ENCODE results near the gene KCNQ1.

Gene KCNQ1

DNA sequence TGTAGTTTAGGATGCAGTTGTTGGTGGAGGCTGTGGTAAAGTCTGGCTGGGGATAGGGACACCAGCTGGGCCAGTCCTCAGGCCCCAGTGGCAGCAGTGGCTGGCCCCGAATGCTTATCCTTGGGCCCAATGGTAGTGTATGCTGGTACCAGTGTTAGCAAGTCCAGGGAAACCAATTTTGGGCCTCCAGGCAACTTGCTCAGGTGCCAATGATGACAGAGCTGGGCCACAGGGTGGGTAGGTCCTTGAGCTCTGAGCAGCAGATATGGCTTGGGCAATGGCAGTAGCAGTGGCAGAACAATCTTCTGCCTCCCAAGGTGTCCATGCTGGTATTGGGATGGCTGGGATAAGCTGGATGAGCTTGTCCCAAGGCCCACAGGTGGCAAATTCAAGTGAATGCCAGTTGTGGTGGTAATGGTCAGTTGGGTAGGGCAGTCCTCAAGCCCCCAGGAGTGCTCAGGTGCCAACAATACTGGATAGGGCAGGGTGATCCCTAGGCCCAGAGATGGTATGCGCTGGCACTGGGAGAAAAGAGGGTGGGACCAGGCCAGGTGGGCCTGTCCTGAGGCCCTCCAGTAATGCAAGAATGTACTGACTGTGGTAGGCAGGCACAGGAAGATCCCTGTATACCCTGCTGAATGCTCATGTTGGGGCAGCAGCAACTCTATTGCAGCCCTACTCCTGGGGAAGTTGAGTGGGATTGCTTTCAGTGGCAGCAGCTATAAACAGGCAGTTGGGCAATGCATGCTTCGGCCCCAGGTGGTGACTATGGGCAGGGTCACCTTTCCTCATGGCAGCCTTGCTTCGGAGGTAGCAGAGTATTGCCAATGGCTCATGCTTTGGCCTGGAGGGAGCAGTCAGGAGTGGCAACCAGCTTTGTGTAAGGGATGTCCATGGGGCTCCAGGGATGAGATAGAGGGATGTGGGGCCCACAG, 200.3 kb downstream of the KCNQ1 start:
- DNase-seq (ENCODE audit: low spot score) = no peak
- no peak for FAIRE-seq

DNA sequence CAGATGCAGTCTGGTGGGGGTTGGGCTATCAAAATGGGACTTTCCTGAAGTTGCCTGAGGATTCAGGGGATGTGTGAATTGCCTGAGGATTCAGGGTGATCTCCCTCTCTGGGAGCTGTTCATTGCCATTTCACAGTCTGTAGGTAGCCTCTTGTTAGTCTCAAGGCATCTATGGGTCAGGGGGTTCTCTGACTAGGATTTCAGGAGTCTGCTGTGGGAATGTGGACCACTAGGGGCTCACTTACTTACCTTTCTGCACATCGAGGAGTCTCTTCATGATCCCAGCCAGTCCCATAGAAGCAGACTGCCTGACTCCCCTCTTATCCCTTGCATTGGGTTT, 200.9 kb downstream of the KCNQ1 start:
- no peak for FAIRE-seq
- DNase-seq (ENCODE audit: low spot score) = no peak

DNA sequence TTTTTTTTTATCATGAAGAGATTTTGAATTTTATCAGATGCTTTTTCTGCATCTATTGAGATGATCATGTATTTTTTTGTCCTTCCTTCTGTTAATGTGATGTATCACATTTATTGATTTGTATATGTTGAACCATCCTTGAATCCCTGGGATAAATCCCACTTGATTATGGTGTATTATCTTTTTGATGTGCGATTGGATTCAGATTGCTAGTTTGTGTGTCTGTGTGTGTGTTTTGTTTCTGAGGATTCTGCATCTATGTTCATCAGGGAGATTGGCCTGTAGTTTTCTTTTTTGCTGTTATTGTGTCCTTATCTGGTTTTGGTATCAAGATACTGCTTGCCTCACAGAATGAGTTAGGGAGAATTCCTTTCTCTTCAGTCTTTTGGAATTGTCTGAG, 202.4 kb downstream of the KCNQ1 start:
- DNase-seq (ENCODE audit: low spot score) (no peak), FAIRE-seq (no peak)

DNA sequence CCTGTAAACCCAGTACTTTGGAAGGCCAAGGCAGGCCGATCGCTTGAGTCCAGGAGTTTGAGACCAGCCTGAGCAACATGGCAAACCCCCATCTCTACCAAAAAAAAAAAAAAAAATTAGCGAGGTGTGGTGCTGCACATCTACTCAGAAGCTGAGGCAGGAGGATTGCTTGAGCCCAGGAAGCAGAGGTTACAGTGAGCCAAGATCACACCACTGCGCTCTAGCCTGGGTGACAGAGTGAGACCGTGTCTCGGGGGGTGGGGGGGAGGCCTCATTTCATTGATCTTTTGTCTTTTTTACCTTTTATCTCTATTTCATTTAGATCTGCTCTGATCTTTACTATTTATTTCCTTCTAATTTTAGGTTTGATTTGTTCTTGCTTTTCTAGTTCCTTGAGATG, 203.1 kb downstream of the KCNQ1 start:
- FAIRE-seq = no peak

DNA sequence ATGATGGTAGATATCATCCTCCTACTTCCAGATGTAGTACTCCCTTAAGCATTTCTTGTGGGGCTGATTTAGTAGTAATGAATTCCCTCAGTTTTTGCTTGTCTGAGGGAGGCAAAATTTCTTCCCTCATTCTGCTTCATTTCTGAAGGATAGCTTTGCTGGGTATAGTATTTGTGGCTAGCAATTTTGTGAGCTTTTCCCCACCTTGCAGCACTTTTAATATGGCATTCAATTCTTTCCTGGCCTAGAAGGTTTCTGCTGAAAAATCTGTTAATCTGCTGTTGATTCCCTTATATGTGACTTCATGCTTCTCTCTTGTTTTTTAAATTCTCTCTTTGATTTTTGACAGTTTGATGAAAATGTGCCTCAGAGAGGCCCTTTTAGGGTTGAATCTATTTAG, 204.6 kb downstream of the KCNQ1 start:
- no peak for FAIRE-seq
- DNase-seq (ENCODE audit: low spot score) = no peak

More for the DNA sequence above, 203.1 kb downstream of the KCNQ1 start:
- DNase-seq (ENCODE audit: low spot score) = no peak

DNA sequence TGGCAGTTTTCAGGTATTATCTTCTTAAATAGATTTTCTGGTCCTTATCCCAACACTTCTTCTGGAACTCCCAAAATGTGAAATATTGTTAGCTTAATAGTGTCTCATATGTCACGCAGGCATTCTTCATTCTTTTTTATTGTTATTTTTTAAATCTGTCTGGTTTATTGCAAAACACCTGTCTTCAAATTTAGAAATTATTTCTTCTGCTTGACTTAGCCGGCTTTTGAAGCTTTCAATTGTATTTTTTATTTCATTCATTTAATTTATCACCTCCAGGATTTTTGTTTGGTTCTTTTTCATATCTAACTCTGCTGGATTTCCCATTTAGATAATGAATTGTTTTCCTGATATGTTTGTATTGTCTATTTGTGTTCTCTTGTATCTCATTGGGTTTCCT, 205.0 kb downstream of the KCNQ1 start:
- FAIRE-seq = no peak
- DNase-seq (ENCODE audit: low spot score) = no peak

DNA sequence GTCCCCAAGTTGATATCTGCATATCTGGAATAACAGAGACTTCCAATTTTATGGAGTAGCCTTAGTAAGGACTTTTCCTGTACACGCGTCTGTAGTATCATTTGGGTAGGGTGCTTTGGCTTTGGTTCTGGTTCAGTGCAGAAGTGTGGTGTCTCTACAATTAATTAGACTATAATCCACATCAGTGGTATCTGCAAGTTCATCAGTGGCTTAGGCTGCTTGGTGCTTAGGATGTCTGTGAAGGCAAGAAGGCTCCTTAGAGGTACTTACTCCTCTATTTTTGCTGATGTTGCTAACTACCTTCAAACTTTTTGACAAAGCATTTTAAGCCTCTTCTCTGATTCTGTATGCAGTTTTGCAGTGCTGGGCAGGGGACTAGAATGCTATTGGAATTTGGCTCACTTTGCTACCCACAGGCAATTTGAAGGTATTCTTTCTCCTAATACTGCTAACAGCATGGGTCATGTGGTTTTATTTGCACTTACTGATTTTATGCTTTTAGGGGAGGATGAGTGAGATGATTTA, 205.6 kb downstream of the KCNQ1 start:
- DNase-seq (ENCODE audit: low spot score) (no peak), FAIRE-seq (no peak)

DNA sequence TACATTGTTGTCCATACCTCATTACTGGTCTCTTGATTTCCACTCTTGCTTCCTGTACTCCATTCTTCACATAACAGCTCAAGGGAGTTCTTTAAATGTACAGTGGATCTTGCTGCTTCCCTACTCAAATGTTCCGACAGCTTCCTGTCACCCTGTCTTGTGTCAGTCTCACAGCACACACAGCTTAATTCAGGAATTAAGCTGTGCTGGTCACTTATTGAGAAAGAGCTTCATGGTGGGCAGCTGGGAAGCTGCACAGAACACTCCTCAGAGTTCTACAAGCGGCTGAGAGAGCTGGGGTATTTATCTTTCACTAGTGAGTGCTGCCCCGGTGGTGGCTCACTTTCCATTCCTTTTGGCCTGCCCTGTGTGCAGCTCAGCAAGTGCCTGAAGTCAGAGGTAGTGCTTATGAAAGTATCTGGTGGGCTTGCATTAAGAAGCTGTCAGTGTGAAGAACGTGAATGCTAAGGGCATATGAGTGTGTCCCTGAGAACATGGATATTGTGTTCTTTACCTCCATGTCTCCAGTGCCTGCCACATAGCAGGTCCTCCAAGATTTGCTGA, 206.3 kb downstream of the KCNQ1 start:
- no peak for DNase-seq (ENCODE audit: low spot score)
- no peak for FAIRE-seq

DNA sequence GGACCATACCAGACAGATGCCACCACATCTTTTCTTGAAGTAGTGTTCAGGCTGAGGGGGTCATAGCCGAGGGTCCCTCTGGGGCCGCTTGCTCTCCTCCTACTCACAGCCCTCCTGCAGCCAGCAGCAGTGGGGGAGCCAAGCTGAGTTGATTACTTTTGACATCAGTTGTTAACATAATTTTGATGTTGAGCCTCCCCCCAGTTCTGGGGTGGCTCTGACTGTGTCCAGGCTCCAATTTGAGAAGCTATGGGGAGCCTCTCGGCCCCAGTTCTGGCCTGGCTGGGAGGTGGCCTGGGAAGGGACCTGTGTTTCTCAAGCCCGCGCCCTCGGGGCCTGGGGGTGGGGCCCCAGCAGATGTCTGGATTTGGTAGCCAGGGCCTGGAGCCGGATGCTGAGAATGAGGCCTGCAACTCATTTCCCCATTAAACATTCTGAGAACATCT, 207.0 kb downstream of the KCNQ1 start:
- FAIRE-seq (no peak), DNase-seq (ENCODE audit: low spot score) (no peak)

DNA sequence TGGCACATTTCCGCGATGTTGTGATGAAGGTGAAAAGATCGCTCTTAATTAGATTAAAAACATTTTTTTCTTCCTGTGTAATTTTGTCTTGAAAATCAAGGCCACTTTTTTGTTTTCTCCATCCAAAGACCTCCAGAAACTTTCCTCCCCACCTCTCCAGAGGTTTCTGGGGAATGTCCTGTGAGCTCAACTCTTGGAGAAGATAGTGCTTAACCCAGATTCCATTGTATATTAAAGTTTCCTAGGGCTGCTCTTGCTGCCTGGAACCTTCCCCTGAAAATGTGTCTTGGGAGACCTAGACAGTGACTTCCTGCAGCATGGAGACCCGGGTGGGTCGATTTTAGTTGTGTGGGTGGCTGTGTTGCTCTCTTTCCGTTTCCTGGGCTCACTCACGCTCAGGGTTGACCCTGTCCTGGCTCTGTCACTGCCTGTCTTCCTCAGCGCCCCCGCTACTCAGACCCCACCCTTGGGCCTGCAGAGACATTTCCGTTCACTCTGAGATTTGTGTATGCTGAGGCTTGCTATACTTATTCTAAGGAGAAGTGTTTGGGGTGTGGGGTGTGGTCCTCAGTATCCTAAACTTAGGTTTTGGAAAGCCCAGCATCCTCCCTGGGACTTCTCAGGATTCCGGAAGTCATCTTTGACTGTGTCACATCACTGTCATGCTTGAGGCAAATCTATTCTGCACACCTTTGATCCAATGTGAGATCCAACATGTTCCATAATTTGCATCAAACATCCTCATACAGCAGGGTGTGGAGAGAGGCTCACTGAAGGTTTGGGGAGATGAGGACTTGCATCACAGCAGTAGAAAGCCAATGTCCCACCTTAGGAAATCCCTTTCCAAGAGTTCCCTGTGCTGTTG, 207.8 kb downstream of the KCNQ1 start:
- FAIRE-seq (no peak), DNase-seq (ENCODE audit: low spot score) (no peak)

DNA sequence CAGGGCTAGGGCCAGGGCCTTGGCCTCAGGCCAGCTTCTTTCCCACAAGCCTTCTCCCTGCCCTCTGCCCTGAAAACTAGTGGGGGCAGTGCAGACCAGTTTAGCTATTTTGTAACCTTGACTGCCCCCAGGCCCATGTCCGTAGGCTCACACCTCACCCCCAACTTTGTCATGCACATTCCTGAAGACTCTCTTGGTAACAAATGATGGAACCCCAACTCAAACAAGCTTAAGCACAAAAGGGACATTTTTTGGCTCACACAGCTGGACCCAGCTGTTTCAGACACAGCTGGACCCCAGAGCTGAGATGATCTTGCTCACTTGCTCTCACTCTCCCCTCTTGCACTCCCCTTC, 208.4 kb downstream of the KCNQ1 start:
- FAIRE-seq (no peak), DNase-seq (ENCODE audit: low spot score) (no peak)

DNA sequence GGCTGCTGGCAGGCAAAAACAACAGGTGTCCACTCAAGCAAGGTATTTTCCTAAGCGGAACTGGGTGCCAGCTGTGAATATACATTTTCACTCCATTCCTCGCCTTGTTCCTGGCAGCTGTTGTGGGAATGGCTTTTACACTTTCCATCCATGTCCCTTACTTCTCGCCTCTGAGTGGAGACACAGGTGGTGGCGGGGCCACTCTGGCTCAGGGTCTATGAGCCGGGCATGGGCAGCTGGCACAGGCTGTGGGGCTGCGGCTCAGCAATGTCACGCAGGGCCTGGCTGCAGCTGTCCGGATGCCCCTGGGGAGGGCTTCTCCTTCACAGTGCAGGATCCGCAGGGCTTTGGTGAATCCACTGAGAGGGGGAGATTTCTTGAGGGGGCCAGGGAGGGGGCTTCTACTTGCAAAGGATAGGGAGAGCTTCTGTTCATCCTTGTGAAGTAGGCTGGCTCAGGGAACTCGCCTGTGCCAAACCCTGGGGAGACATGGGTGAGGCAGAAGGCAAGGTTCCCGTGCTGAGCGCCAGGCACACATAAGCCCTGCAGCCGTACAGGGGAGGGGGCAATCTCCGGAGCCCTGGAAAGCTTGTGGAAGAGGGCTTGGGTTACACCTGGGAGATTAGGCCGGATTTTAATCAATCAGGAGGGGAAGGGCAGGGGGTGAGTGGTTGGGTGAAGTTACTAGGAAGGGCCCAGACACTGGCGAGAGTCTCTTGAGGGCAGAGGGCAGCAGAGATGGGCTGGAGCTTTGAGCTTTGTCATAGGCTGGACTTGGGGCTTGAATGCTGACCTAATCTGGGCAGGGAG, 209.3 kb downstream of the KCNQ1 start:
- FAIRE-seq (no peak), DNase-seq (ENCODE audit: low spot score) (no peak)

DNA sequence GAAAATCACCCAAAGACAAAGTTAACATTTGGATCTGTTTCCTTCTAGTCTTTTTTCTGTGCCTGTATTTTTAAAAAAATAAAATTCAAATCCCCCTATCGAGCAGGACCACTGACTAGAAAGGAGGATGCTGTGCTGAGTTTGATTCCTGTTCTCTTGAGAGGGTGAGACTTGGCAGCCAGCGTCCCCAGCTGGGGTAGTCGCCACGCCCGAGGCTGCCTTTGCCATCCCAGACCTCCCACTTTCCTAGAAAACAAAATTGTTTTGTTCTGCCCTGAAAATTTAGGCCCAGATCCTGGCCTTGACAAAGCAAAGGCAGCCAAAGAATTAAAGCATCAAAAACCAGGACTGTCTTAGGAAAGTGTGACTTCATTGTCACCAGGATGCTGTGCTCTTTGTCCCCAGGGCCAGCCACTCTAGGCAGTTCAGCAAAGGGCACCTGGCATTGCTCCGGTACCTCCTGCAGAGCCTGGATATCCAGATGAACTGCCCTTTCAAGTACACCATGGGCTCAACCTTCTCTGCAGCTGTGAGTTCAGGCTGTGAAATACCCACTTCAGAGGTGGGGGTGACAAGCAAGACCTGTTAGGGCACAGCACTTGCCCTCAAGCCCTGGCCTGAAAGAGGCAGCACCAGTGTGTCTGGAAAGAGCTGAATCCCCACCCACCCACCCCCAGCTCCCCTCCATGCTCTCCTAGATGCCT, 210.4 kb downstream of the KCNQ1 start:
- no peak for DNase-seq (ENCODE audit: low spot score)
- no peak for FAIRE-seq

DNA sequence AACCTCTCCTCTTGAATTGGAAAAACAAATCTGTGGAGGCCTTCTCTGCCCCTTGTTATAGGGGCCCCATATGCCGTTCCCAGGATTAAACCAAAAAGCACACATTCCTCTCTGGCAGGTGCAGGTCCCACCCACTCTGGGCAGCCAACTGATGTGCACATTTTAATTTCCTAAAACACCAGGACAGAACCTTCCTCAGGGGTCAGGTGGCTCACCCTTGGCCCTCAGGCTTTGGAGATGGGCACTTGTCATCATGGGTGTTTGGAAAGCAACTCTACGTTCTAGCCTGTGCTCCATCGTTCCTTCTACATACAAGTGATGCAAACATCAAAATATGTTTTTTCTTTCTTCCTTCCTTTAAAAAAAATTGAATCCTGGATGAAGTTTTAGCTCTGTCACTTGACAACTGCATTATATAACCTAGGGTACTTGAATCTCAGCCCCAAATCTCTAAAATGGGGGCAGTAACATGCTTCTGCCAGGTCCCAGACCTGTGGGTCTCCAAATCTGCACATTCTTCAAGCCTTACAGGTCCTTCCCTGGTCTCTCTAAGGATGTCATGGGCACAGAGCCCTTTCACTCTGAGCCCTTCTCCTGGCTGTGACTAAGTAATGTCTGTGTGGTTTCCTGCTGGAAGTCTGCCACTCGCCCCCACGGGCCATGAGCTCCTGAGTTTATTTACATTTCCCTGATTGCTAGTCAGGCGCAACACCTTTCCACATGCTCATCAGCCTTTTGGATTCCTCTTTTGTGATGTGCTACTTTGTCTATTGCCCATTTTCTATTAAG, 211.2 kb downstream of the KCNQ1 start:
- DNase-seq (ENCODE audit: low spot score) = peak; percentile 72
- no peak for FAIRE-seq

DNA sequence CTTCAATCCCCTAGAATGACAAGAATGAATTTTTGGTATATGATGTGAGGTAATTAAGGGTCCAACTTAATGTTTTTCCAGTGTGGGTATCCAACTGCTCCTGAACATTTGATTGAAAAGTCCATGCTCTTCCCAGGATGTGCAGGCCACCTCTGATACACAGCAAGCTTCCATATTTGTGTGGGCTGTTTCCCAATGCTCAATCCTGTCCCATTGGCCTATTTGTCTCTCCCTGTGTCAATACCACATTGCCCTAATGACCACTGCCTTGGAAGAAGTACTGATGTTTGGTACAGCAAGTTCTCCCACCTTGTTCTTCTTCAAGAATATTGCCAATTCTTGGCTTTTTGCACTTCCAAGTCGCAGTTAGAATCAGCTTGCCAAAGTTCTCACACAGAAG, 212.1 kb downstream of the KCNQ1 start:
- FAIRE-seq (no peak), DNase-seq (ENCODE audit: low spot score) (no peak)

DNA sequence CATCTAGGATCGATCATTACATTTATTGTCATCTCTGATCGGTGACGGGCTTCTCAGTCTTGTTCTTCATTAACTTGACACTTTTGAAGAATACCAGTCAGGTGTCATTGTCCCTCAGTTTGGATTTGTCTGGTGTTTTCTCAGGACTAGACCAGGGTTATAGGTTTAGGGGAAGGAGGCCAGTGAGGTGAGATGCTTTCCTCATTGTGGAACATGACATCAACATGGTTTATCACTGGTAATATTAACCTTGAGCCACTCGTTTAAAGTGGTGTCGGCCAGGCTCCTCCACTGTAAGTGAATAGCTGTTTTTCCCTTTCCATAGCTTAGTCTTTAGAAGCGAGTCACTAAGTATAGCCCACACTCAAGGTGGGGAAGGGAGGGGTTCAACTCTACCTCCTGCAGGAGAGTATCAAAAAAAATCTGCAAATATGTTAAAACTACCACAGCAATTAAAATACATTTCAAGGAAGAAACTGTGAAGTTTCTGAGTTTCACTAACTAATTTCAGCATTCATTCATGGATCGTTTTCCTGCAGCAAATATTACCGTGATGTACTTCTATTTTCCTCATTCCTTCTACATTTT, 213.0 kb downstream of the KCNQ1 start:
- FAIRE-seq (no peak), DNase-seq (ENCODE audit: low spot score) (no peak)

DNA sequence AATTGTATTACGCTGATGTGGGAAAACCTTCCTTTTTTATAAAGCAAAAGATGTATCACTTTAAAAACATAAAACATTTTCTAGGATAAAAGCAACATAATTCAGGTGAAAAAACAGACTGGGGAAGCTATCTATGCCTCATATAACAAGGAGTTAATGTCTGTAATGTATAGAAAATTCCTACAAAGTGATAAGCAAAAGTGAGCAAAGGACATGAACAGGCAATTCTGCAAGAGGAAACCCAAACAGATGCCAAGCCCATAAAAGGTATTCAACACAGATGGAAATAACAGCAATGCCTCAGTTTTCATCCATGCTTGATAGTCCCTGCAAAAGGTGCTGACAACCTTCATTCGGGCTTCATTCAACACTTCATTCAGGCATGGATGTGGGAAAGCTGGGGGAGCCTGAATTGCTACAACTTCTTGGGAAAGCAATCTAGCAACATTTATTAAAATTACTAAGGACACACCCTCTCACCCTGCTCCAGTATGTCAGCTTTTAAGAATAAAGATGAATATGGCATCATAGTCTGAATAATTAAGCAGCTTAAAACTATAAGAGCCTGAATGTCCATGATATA, 215.6 kb downstream of the KCNQ1 start:
- DNase-seq (ENCODE audit: low spot score) = no peak
- no peak for FAIRE-seq

DNA sequence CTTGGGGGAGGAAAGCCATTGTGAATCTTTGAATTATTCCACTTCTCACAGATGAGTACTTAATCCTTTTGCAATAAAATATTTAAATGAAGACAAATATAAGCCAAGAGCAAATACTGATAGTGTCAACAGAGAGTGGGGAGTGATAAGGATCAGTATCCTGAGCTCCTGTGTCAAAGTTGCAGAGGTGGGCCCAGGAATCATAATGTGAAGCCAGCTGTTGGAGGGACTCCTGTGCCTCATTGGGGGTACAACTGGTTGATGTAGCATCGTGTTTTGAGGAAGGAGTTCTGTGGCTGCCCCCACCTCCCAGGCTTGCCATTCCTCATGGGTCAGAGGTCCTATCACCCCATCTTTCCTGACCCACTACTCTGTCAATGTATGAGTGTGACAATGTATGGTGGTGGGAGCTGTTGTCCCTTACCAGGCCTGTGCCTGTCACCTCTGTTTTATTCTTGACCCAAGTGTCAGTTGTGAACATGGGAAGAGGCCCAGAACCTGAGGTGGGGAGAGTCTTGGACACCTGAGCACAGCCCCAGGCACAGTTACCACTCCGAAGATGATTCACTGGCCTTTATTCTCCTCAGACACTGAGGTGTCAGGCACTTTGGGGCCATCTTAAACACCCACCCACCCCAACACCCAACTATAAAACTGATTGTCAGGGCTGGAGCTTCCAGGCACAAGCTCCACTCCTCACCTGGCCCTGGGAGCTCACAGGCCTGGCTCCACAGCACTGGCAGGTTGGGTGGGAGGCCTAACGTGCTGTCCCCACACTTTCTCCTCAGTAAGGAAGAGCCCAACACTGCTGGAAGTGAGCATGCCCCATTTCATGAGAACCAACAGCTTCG, 216.6 kb downstream of the KCNQ1 start:
- no peak for DNase-seq (ENCODE audit: low spot score)
- no peak for FAIRE-seq
